Suppressor macrophage treated with lipopolysaccharide for 4 hours (primary cell): ENCODE data around the gene IZUMO1R.
"Not testable (repeated sequence)": the region's sequence is repeated elsewhere in the genome, so short reads cannot be mapped to it uniquely, and the experiment has no call there.

Experiments used
- DNase-seq: peaks from one replicate; pipeline ENCODE4 v3.0.0-alpha.2; 2020

IZUMO1R gene

GRCh38 chr11:94326947-94327346, 22.6 kb downstream of the IZUMO1R start:
- DNase-seq, result peak; percentile 69

- DNase-seq, result no peak
Measured at GRCh38 chr11:94328587-94329080, 24.3 kb downstream of the IZUMO1R start.

- no peak for DNase-seq
Measured at GRCh38 chr11:94329501-94329900, 25.1 kb downstream of the IZUMO1R start.

GRCh38 chr11:94330789-94331188, 26.4 kb downstream of the IZUMO1R start:
- no peak for DNase-seq

- no peak for DNase-seq
Measured at GRCh38 chr11:94332814-94333213, 28.4 kb downstream of the IZUMO1R start.

- DNase-seq, result no peak
Measured at GRCh38 chr11:94336033-94336432, 31.7 kb downstream of the IZUMO1R start.

- DNase-seq, result no peak
Measured at GRCh38 chr11:94338651-94339050, 34.3 kb downstream of the IZUMO1R start.

- no peak for DNase-seq
Measured at GRCh38 chr11:94342250-94342649, 37.9 kb downstream of the IZUMO1R start.

- no peak for DNase-seq
Measured at GRCh38 chr11:94343495-94343894, 39.1 kb downstream of the IZUMO1R start.

- not testable (repeated sequence) for DNase-seq
Measured at GRCh38 chr11:94346311-94346710, 41.9 kb downstream of the IZUMO1R start.

- not testable (repeated sequence) for DNase-seq
Measured at GRCh38 chr11:94350850-94351563, 46.6 kb downstream of the IZUMO1R start.
